GM21526 (cell line): Measurements from ENCODE around the gene USP37.

Source experiments
- ATAC-seq: cut with Tn5 transposase; IDR thresholded peaks from one replicate; pipeline ENCODE4 v1.9.1; 2021; ENCODE audit warnings: moderate library complexity; ENCODE audit not compliant: unreplicated experiment, low FRiP score

Gene USP37

DNA sequence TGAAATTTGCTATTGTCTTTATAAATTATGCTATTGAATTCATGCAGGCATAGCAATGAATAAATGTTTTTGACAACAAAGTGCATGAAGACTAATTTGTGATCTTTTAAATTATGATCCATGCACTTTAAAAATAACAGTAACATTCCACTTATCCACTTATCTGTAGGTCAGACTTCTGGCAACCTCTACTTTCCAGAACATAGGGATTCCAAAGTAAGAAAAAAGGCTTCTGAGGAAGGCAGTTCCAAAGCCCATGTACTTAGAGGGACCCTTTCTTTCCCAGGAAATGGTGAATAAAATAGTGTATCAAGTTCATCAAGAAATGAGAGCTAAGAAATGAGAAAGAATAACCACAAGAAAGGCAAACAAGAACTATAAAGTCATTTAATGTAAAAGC lies 90.9 kb downstream of the USP37 start:
- no peak for ATAC-seq

DNA sequence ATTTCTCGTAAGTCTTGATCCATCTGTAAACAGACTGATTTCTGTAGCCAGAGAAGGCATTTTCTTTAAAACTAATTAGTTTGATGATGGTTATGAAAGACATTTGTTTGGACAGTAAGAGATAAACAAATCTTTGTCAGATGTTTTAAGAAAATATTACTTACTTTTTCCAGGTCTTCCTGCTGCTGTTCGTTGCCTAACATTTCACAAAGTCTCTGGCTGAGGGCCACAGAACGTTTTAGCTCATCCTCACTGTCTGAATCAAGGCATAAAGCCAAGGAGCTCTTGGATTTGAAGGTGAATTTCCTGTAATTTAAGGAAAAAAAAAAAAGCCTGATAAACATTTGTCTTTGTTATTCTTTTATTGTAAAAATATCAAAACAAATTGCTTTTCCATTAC lies 91.5 kb downstream of the USP37 start:
- ATAC-seq = no peak

DNA sequence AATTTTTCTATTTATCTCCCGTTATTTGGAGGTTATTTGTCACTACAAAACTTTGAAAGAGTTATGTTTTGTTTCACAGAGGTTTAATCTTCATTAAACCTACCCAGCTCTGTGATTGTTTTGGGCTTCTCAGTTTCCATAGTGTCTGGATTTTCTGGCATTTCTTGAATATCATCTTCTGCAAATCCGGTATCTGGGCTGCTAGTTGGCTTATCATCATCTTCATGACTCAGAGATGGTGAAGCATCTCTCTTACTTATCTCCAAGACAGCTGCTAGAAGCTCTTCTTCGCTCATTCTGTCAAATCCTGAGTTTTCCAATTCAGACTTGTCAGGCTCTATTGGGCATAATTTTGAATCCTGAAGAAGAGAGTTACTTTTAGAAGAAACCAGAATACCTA lies 93.6 kb downstream of the USP37 start:
- no peak for ATAC-seq

DNA sequence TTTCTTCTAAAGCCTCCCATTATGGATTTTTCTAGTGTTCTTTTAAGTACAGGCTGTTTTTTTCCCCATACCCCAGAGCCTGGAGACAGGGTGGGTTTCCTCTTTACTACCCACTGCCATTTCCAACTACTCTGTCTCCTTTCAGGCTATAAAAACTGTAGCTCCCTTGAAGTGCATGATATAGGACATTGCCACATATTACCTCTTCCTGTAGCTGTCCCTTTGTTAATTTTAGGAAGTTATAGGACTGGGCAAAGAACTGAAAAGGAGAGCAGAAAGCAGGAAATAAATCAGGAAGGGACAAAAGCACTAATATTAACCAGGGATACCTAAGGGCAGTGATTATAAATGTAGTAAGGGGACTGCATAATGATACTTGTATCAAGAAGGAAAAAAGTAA lies 95.2 kb downstream of the USP37 start:
- ATAC-seq = no peak

DNA sequence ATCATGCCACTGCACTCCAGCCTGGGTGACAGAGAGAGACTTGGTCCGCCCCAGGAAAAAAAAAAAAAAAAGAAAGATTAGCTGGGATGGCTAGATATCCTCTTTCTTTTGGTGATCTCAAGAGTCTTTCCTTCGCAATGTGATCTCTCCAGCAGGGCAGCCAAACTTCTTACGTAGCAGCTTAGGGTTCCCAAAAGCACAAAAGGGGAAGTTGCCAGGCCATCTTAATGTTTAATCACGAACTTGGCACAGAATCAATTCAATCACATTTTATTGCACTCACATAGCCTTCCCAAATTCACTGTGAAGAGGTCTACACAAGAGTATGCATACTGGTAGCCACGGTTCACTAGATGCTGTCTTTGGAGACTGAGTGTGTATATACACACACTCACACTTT lies 96.2 kb downstream of the USP37 start:
- ATAC-seq = no peak

DNA sequence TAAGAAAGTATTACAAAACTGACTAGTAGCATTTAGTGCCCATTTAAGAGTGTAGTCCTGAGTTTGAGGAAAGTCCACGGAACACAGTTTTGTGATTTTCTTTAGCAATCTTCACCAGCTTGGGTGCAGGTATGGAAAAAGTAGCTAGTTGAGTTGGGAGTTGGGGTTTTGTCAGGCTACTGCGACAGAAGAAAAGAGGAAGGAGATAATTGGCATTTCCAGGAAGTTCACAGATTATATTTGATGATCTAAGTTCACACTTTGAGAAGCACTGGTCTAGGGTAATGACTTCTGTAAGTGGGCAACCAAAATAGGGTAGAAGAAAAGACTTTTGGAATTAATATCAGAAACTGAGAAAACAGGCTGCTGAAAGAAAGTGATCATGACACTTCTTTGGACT lies 97.1 kb downstream of the USP37 start:
- no peak for ATAC-seq

DNA sequence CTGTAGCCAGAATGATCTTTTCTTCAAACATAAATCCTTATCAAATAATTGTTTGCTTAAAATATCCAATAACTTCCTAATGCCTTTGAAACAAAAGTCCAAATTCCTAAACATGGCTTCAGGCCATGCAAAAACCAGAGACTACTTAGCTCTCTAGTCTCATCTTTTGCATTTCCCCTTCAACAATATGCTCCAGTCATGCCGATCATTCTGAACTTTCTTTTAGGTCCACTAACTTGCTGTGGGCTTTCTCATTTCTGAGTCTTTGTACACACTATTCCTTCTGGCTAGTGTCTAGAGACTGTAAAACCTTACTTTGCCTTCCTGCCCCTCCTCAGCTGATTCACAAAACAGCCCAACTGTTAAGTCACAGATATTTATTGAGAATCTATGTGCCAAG lies 97.7 kb downstream of the USP37 start:
- no peak for ATAC-seq

DNA sequence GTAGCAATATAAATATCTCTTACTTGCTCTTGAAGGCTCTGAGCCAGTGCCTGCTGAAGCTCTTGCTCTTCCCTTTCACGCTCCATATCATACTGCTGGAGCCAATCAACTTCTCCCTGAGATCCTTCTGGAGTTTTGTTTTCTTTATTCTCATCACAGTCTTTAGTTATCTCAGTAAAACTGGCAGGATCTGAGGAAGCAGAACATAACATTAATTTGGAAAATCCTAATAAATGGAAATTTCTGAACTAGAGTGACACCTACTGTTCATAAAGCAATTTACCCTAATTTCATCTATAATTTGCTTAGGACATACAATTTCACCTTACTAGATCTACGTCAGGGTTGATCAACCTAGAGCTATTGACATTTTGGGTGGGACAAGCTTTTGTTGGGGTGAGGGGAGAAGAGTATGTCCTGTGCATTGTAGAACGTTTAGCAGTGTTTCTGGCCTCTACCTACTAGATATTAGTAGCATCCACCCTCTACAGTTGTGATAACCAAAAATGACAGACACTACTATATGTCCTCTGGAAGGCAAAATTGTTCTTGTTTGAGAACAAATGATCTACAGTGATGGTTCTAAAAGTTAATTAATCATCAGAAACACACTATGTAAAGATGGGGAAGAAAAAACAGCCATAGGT lies 102.0 kb downstream of the USP37 start:
- ATAC-seq = no peak

DNA sequence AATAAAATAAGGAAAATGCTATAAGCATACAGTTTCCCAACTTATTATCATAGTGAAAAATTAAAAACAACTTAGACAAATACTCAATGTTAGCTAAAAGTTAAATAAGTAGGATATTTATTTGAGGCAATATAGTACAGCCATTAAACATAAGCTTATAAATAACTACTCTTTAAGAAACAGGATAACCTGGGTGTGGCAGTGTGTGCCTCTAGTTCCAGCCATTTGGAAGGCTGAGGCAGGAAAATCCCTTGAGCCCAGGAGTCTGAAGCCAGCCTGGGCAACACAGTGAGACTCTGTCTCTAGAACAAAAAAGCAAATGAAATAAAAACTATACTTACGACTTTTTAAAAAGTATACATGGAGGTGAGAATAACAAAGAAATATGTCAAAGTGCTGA lies 109.6 kb downstream of the USP37 start:
- no peak for ATAC-seq

DNA sequence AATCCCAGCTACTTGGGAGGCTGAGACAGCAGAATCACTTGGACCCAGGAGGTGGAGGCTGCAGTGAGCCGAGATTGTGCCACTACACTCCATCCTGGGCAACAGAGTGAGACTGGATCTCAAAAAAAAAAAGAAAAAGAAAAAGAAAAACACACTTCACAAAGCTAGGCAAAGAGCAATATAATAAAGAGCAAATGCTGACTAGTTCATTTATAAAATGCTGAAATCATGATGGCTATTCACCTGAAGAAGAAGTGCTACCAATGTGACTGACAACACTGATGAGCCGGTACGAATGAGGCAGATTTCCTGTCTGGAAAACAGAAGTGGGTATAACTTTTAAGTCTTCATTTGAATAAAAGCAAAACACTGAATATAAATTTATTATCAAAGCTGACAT lies 111.3 kb downstream of the USP37 start:
- ATAC-seq = no peak

DNA sequence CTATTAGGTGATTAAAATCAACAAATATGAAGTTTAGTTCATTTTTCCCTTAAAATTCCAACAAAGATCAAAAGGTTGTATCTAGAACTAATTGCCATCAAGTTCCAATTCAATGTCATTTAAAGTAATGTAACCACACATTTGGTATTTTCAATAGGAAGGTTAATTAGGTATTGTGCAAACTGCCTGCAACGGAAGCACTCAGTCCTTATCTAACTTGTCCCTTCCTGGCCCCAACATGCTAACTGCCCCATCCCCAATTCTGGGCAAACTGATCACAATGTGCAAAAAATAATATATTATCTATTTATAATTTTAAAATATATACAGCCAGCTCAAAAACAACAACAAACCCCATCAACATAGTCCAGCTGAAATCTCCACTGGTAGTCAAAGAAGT lies 116.1 kb downstream of the USP37 start:
- no peak for ATAC-seq

DNA sequence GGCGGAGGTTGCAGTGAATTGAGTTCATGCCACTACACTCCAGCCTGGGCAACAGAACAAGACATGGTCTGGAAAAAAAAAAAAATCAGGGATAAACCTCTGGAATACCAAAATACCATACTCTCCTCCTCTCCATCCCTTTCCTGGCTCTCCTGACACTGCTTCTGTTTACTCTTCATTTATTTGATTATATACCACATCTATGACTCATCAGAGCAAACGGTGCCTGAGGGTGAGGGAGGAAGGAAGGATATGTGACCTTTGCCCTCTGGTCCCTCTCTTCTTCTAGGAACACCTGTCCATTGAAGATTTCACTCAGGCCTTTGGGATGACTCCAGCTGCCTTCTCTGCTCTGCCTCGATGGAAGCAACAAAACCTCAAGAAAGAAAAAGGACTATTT lies 119.2 kb downstream of the USP37 start:
- ATAC-seq = no peak

DNA sequence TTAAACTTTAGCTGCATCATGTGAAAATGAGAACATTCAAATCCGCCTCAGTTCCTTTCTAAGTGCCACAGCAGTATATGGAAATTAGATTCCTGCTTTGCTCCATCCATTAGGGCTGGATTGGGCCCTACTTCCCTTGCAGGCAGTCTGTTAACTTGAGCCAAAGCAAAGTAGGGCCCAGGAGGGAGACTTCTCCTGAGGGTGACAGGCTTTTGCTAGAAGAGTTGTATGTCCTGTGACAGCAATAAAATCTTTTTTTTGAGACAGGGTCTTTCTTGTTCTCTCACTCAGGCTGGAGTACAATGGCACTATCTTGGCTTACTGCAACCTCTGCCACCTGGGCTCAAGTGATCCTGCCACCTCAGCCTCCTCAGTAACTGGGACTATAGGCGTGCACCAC lies 121.1 kb downstream of the USP37 start:
- ATAC-seq = no peak

DNA sequence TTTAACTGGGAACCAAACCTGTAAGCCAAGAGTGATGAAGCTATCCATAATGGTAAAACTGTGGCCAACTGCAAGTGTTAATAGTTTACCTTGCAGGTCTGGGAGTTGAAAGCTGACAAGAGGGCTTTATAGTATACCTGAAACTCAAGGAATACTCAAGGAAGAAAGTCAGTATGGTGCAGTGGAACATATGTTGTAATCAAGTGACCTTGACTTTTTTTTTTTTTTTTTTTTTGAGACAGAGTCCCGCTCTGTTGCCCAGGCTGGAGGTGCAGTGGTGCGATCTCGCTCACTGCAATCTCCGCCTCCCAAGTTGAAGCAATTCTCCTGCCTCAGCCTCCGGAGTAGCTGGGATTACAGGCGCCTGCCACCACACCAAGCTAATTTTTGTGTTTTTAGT lies 121.6 kb downstream of the USP37 start:
- no peak for ATAC-seq

DNA sequence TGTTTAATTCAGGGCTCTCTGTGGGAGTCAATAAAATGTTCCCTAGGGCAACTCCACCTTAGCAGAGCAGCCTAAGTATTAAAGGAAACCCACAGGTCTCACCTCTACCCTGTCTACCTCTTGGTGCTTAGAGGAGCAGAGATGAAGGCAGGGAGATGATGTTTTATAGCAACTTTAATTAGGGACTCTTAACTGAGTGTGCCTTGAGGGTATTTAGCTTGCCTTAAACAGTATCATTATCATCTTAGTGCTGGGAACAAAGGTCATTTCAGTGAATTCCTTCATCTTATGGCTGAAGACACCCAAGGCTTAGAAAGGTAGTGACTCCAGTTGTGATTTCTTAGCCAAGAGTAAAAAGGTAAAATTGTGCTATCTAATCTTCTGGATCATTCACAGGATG lies 122.5 kb downstream of the USP37 start:
- ATAC-seq = no peak

DNA sequence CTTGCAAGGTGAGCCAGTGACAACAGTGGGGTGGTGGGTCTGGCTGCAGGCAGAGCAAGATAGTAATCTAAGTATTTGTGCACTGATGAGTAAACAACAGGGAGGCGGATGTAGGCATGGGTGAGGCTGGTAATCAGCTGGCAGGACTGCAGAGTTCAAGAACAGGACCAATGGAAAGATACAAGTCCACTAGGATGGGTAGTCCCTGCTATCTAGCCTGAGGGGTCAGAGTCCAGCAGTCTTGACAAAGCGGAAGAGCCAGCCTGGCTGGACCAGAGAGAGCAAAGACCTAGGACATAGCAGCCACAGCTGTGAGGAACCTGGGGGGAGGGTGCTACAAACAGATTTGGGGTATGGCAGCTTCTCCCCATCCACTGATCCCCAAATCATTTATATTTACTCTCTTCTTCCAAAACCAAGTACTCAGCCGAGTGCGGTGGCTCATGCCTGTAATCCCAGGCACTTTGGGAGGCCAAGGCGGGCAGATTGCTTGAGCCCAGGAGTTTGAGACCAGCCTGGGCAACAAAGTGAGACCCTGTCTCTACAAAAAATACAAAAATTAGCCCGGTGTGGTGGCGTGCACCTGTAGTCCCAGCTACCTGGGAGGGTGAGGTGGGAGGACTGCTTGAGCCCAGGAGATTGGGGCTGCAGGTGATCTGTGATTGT lies 123.3 kb downstream of the USP37 start:
- ATAC-seq = no peak

DNA sequence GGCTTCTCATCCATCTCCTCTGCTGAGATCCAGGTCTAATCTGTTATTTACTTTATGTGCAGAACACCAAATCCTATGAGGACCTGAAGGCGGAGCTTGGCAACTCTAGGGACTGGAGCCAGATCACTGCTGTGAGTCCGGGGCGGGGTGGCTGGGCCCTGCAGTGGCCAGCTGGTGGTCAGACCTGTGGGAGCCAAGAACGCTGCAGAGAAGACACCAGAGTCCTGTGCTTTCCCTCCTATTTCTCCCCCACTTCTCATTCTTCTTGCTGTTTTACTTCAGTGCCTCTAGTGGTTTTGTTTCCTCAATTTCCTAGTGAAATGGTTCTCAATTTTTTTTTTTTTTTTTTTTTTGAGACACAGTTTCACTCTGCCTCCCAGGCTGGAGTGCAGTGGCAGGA lies 129.6 kb downstream of the USP37 start:
- no peak for ATAC-seq

DNA sequence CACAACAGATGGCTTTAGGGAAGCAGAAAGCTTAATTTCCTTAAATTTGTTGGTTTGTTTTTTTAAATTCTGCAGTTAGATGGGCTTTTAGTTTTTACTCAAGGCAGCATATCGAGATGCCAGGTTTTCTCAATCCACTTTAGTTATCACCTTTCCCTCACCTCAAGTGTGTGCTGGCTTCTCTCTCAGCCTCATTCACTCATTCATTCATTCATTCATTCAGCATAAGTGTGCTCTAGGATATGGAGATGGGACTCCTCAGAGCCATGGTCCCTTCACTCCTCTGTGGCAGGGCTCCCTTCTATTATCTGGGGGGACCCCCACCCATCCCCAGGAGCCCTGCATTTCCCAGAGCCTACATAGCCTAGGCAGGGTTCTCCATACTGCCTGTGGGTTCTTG lies 130.2 kb downstream of the USP37 start:
- no peak for ATAC-seq

DNA sequence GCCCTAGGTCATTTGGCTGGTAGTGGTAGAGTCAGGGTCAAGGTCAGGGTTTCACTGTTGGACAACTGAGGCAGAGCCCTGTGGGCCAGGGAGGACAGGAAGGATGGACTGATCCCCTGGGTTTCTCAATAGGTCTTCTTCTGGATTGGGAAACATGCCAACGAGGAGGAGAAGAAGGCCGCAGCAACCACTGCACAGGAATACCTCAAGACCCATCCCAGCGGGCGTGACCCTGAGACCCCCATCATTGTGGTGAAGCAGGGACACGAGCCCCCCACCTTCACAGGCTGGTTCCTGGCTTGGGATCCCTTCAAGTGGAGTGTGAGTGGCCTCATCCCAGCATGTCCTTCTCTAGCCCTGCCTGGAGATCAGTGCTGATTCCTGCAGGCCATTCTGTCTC lies 131.2 kb downstream of the USP37 start:
- no peak for ATAC-seq

DNA sequence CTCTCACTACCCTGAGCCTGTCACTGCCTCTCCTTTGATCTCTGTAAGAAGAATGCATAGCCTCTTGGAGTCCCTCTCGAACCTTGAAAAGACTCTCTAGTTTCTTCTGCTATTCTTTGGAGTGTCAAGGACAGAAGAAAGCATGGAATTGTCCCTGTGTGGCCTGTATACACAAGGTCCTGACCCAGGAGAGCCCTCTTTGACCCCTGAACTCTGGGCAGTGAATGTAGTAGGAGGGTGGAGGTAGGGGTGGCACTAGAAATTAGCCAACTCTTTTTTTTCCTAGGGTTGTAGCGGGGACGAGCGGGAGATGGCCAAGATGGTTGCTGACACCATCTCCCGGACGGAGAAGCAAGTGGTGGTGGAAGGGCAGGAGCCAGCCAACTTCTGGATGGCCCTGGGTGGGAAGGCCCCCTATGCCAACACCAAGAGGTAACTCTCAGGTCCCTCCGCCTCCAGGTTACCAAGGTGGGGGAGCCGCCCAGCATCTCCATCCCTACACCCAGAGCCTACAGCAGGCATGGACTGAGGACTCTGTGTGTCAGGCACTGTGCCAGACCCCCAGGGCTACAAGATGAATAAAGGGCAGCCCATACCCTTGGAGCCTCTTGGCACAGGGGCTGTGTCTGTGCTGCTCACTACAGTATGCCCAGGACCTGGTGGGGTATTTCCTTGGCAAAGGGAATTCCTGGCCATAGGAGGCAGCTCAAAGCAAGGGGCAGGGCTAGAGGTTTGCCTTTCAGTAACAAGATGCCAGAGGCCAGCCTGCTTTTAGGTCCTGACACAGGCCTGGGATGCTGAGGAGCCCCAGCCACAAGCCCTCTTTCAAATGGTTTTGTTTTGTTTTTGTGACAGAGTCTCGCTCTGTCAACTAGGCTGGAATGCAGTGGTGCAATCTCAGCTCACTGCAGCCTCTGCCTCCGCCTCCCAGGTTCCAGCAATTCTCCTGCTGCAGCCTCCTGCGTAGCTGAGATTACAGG lies 132.9 kb downstream of the USP37 start:
- ATAC-seq = no peak

DNA sequence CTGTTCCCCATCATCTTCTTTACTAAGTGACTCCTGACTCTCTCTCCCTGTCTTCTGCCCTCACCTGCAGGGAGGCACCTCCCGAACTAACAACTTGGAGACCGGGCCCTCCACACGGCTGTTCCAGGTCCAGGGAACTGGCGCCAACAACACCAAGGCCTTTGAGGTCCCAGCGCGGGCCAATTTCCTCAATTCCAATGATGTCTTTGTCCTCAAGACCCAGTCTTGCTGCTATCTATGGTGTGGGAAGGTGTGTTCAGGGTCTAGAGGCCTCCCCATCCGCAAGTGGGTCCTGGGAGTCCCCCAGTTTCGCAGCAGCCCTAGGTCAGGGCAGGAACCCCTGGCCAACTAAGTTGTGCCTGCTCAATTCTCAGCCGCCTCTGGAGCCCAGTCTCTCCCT lies 133.7 kb downstream of the USP37 start:
- no peak for ATAC-seq
